Effector memory CD4-positive, alpha-beta T cell (primary cell): ENCODE data around the gene GON4L.

ENCODE experiments used
- DNase-seq, 3 donors: peaks; one replicate each; pipeline ENCODE4 v3.0.0-alpha.2; 2020
- H3K27ac ChIP-seq: 2 replicates; pipeline ENCODE4 v1.7.0; 2013; ENCODE audit warnings: mild to moderate bottlenecking, low read length, moderate library complexity; ENCODE audit not compliant: insufficient read depth, poor library complexity, severe bottlenecking
- H3K27me3 ChIP-seq: replicated peaks from 2 replicates; pipeline ENCODE4 v1.7.0; 2013; ENCODE audit warnings: mild to moderate bottlenecking, low read length; ENCODE audit not compliant: insufficient read depth, control insufficient read depth, poor library complexity, severe bottlenecking
- H3K36me3 ChIP-seq: 2 replicates; pipeline ENCODE4 v1.7.0; 2013; ENCODE audit warnings: mild to moderate bottlenecking, low read length, moderate library complexity; ENCODE audit not compliant: control insufficient read depth, insufficient read depth
- H3K4me1 ChIP-seq: 2 replicates; pipeline ENCODE4 v1.7.0; 2013; ENCODE audit warnings: low read length, mild to moderate bottlenecking; ENCODE audit not compliant: control insufficient read depth, insufficient read depth, poor library complexity, severe bottlenecking
- H3K4me3 ChIP-seq: 2 replicates; pipeline ENCODE4 v1.7.0; 2013; ENCODE audit warnings: low read length, low read depth, mild to moderate bottlenecking; ENCODE audit not compliant: insufficient read depth, poor library complexity, severe bottlenecking
- H3K9me3 ChIP-seq: 2 replicates; pipeline ENCODE4 v1.7.0; 2013; ENCODE audit warnings: mild to moderate bottlenecking, low read length, moderate library complexity; ENCODE audit not compliant: control insufficient read depth

The GON4L gene

DNA sequence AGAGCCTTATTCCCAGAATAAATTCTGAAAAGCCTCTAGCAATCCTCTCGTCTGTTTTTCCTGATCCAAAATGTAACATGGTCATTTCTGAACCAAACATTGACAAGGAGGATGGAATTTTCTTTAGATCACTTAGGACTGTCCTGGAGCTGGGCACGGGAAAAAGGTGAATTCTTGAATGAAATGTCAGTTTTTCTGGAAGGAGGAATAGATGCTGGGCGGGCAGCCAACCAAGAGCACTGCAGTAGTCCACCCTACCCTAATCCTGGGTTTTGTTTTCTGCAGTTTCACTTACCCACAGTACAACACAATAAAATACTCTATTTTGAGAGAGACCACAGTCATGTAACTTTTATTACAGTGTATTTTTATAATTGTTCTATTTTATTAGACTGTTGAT is 33.2 kb upstream of the GON4L start:
- H3K36me3 ChIP-seq = no peaks in the 10 kb centered on the region
- no peaks in the 10 kb centered on the region for H3K9me3 ChIP-seq
- no peak for DNase-seq
- H3K27ac ChIP-seq = no peak overlapping the region
- no peak overlapping the region for H3K4me3 ChIP-seq
- H3K4me1 ChIP-seq = peaks cover 3% of the 10 kb centered on the region
- H3K27me3 ChIP-seq = no peaks in the 10 kb centered on the region

DNA sequence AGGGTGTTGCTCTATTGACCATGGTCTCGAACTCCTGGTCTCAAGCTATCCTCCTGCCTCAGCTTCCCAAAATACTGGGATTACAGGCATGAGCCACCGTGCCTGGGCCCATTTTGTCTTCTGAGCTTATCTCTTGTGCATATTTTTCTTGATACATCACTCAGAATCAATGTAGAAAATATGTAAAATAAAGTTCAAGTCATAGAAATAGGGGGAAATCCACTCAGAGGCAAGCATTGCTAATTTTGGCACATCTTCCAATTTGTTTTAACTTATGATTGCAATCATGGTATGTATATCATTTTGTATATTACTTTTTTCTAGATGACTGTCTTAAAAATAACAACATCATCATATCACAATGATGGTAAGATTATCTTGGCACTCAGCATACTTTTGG is 32.6 kb upstream of the GON4L start:
- no peak for DNase-seq

DNA sequence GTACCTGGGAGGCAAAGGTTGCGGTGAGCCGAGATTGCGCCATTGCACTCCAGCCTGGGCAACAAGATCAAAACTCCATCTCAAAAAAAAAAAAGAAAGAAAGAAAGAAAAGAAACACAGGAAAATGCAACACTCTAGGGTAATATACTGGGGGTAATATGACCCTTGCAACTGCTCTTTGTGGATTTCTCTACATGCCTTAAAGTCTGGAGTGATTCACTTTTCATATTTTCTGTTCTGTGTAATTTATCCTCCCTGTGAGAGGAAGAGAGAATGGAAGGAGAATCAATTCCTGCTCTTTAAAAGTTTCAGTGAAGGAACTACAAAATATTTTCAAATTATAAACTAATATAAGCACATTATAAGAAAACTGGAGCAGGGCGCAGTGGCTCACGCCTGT is 31.5 kb upstream of the GON4L start:
- Histone ChIP-seq H3K4me1 (peaks cover 2% of the 10 kb centered on the region), H3K27ac (no peak overlapping the region), H3K4me3 (no peak overlapping the region), H3K9me3 (no peaks in the 10 kb centered on the region), H3K36me3 (no peaks in the 10 kb centered on the region), H3K27me3 (no peaks in the 10 kb centered on the region)
- no peak for DNase-seq

More for the DNA sequence above, 32.6 kb upstream of the GON4L start:
- Histone ChIP-seq H3K27me3 (no peaks in the 10 kb centered on the region), H3K4me3 (no peak overlapping the region), H3K36me3 (no peaks in the 10 kb centered on the region), H3K27ac (no peak overlapping the region), H3K4me1 (peaks cover 3% of the 10 kb centered on the region), H3K9me3 (no peaks in the 10 kb centered on the region)

DNA sequence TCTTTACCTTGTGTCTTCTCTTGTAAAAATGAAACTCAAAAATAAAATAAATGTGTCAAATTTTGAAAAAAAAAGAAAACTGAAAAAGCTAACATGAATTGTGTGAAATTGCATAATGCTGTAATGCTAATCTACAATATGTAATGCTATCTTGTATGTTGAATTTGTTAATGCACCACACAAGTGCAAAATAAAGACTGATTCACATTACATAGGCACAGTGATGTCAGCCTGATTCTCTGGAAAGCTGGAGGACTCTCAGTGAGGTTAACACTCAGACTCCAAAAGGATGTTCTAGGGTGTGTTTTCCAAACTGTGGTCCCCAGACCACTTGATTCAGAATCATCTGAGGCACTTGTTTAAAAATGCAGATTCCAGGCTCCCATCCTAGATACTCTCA is 28.0 kb upstream of the GON4L start:
- DNase-seq = no peak
- H3K36me3 ChIP-seq = no peaks in the 10 kb centered on the region
- H3K4me3 ChIP-seq = no peak overlapping the region
- H3K9me3 ChIP-seq = no peaks in the 10 kb centered on the region
- H3K27ac ChIP-seq = no peak overlapping the region
- no peaks in the 10 kb centered on the region for H3K4me1 ChIP-seq
- H3K27me3 ChIP-seq = no peaks in the 10 kb centered on the region

DNA sequence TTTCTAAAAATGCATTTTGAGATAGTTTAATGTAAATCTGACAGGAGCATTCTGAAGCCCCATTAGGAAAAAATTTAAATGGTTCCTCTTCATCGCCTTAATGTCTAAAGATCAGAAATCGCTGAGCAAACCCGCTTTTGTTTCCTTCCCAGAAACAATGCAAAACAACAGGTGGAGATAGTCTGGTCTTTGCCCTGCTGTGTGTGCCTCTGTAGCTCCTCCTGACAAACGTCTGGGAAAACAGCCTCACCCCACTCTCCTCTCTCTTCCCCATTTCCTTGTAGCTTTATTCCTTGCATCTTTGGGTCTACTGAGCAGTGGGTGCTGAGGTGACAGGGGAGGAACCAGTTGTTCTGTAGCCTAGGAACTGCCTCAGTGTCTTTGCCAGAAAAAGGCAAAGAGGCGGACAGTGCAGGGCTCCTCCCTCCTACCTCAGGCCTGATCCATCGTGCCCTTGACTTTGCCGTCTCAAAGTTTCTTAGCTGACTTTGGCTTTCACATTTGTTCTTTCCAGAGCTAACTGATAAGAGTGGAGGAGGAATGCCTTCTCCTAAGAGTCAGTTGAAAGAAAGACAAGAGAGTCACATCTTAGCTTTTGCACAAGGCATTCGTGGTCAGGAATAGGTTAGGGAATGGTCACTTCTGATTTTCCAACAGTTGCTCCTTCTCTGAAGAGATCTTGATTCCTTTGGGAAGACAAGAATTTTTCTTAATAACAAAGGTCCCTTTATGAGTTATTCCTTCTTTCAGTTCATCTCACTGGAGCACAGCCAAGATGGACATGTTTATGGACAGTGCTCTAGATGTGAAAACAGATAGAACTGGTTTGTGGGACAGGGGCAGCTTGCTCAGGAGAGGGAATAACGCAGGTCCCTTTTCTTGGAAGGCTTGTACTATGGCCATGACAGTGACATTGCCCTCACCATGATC is 27.3 kb upstream of the GON4L start:
- Histone ChIP-seq H3K27ac (no peak overlapping the region), H3K27me3 (no peaks in the 10 kb centered on the region), H3K36me3 (no peaks in the 10 kb centered on the region), H3K9me3 (no peaks in the 10 kb centered on the region), H3K4me3 (no peak overlapping the region), H3K4me1 (no peaks in the 10 kb centered on the region)
- DNase-seq = no peak

DNA sequence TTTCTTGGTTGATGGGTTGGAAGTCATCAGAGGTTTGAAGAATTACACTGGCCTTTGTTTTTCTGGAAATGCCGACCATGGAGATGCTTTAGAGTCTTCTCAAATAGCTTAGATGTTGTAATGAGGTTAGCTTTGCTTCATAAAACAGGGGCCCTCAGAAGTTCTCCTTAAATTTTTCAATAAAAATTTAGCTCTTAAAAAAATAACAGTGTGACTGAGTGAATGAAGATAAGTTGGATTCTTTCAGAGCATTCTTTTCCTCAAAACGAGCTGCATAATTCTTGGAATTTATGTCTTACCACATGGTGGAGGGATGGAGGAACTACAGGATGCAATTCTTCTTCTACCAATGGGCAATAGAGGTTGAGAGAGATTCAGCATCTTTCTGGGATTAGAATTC is 25.8 kb upstream of the GON4L start:
- no peaks in the 10 kb centered on the region for H3K36me3 ChIP-seq
- no peak overlapping the region for H3K27ac ChIP-seq
- H3K27me3 ChIP-seq = no peaks in the 10 kb centered on the region
- H3K4me3 ChIP-seq = no peak overlapping the region
- DNase-seq = no peak
- no peaks in the 10 kb centered on the region for H3K9me3 ChIP-seq
- H3K4me1 ChIP-seq = no peaks in the 10 kb centered on the region

DNA sequence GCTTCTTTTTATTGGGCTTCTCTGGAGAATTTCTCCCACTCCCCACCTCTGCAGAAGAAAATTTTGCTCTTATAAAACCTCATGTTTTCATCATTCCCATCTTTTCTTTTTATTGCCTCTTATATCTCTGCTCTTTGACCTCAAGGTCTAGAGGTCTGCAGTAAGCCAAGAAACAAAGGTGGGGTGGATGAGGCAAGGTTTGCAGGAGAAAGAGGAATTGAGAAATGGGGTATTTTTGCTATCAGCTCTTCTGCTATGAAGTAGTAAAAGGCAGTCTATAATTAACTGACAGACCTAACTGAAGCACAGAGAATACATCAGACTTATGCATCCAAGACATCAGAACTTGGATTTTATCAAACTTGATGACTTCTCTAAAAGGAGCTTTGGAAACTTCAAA is 25.2 kb upstream of the GON4L start:
- Histone ChIP-seq H3K27me3 (no peaks in the 10 kb centered on the region), H3K27ac (no peak overlapping the region), H3K36me3 (no peaks in the 10 kb centered on the region), H3K4me1 (no peaks in the 10 kb centered on the region), H3K9me3 (no peaks in the 10 kb centered on the region), H3K4me3 (no peak overlapping the region)
- no peak for DNase-seq

DNA sequence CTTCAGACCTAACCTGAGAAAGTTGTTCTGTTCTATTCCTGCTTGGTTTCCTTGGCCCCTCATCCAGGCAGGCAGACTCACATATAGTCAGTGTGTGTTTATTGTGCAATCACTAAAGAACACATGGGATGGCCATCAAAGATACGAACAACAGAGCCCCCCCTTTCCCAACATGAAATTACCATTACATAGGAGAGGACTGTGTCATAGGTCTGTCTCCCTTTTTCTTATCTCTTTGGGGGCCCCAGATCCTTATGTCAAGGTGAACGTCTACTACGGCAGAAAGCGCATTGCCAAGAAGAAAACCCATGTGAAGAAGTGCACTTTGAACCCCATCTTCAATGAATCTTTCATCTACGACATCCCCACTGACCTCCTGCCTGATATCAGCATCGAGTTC is 23.9 kb upstream of the GON4L start:
- DNase-seq = no peak
- H3K9me3 ChIP-seq = no peaks in the 10 kb centered on the region
- H3K4me1 ChIP-seq = no peaks in the 10 kb centered on the region
- H3K36me3 ChIP-seq = no peaks in the 10 kb centered on the region
- H3K4me3 ChIP-seq = no peak overlapping the region
- no peak overlapping the region for H3K27ac ChIP-seq
- no peaks in the 10 kb centered on the region for H3K27me3 ChIP-seq

DNA sequence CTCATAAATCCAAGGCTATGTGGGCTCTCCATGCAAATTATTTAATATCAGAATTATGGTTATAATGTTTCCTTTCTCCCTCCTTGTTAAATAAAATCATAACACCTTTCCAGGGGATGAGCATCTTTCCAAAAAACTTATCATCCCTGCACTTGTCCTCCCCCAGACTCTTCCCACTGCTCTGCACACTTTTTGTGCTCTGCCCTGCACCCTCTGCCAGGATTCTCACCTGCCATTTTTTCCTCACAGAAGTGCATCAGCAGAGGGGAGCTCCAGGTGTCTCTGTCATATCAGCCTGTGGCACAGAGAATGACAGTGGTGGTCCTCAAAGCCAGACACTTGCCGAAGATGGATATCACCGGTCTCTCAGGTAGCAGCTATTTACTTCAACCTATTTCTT is 23.2 kb upstream of the GON4L start:
- no peaks in the 10 kb centered on the region for H3K9me3 ChIP-seq
- H3K27ac ChIP-seq = no peak overlapping the region
- H3K4me1 ChIP-seq = no peaks in the 10 kb centered on the region
- H3K27me3 ChIP-seq = no peaks in the 10 kb centered on the region
- H3K4me3 ChIP-seq = no peak overlapping the region
- DNase-seq = no peak
- no peaks in the 10 kb centered on the region for H3K36me3 ChIP-seq

DNA sequence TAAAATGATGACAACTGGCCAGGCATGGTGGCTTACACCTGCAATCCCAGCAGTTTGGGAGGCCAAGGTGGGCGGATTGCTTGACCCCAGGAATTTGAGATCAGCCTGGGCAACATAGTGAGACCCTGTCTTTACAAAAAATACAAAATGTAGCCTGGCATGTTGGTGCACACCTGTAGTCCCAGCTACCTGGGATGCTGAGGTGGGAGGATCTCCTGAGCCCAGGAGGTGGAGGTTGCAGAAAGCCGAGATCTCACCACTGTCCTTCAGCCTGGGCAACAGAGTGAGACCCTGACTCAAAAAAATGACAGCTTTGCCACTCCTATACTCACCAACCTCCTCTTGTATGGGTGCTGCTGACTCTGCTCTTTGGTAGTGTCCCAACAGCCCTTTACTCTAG is 20.9 kb upstream of the GON4L start:
- H3K4me3 ChIP-seq = no peak overlapping the region
- H3K36me3 ChIP-seq = no peaks in the 10 kb centered on the region
- H3K4me1 ChIP-seq = no peaks in the 10 kb centered on the region
- no peak for DNase-seq
- H3K27me3 ChIP-seq = no peaks in the 10 kb centered on the region
- no peaks in the 10 kb centered on the region for H3K9me3 ChIP-seq
- no peak overlapping the region for H3K27ac ChIP-seq
